IMR-90 (cell line): Measurements from ENCODE around the gene LPO. TPM values are rescaled to one million over a fixed set of nuclear protein-coding genes. Genes with fewer than 3 reads are reported as not detected.

ENCODE experiments used
- ATAC-seq: fragments of 200-7000 bp; cut with Tn5 transposase; 2 replicates; pipeline ENCODE4 v1.9.1; 2020; ENCODE audit warnings: low read depth, mild to moderate bottlenecking, moderate library complexity
- BruUV-seq: library from RNA; stranded (reverse); fragments of 400-500 nt; replicated peaks from 2 replicates; lab custom pipeline; 2021; lab: Mats Ljungman, UMichigan
- CTCF ChIA-PET: fragments of 300-600 bp; formaldehyde crosslinking; extraction: SDS; loops from one replicate; lab custom pipeline; 2021; ENCODE audit warnings: antibody characterized with exemption; lab: Yijun Ruan, JAX
- POLR2A ChIA-PET: fragments of 300-600 bp; sonication (Branson Sonifier 250); formaldehyde crosslinking; loops from one replicate; lab custom pipeline; 2022; ENCODE audit warnings: antibody characterized with exemption; ENCODE audit not compliant: unreplicated experiment; lab: Charles Lee
- DNase-seq: peaks from one replicate; pipeline ENCODE4 v3.0.0; 2013
- H2AFZ ChIP-seq: replicated peaks from 2 replicates; pipeline ENCODE3; 2013; ENCODE audit warnings: low read length, mild to moderate bottlenecking; ENCODE audit not compliant: poor library complexity
- H2AK5ac ChIP-seq: 2 replicates; pipeline ENCODE4 v1.6.1; 2013; ENCODE audit warnings: low read depth, low read length, inconsistent platforms
- H2AK9ac ChIP-seq: replicated peaks from 2 replicates; pipeline ENCODE3; 2013; ENCODE audit warnings: mild to moderate bottlenecking, low read depth, low read length, moderate library complexity; ENCODE audit not compliant: poor library complexity
- H2BK120ac ChIP-seq: 2 replicates; pipeline ENCODE4 v1.6.1; 2013; ENCODE audit warnings: low read depth, low read length, inconsistent platforms
- H2BK15ac ChIP-seq: 3 replicates; pipeline ENCODE4 v1.6.1; 2013; ENCODE audit warnings: low read depth, low read length, inconsistent platforms
- H2BK20ac ChIP-seq: 2 replicates; pipeline ENCODE4 v1.6.1; 2013; ENCODE audit warnings: low read depth, mild to moderate bottlenecking, inconsistent platforms, low read length, moderate library complexity
- H2BK5ac ChIP-seq: 2 replicates; pipeline ENCODE4 v1.6.1; 2013; ENCODE audit warnings: mild to moderate bottlenecking, low read depth, low read length, inconsistent platforms; ENCODE audit not compliant: poor library complexity, severe bottlenecking
- H3K14ac ChIP-seq: replicated peaks from 2 replicates; pipeline ENCODE4 v1.6.1; 2013; ENCODE audit warnings: low read depth, low read length, inconsistent platforms
- H3K18ac ChIP-seq: 2 replicates; pipeline ENCODE4 v1.6.1; 2013; ENCODE audit warnings: low read depth, low read length, control low read depth
- H3K23ac ChIP-seq: 2 replicates; pipeline ENCODE4 v1.6.1; 2013; ENCODE audit warnings: low read depth, low read length, inconsistent platforms
- H3K27ac ChIP-seq: 2 replicates; pipeline ENCODE4 v1.5.1; 2013; ENCODE audit warnings: mild to moderate bottlenecking, control low read depth, low read length; ENCODE audit not compliant: insufficient read depth
- H3K27me3 ChIP-seq: 2 replicates; pipeline ENCODE4 v1.6.1; 2013; ENCODE audit warnings: low read length; ENCODE audit not compliant: control insufficient read depth, insufficient read depth
- H3K36me3 ChIP-seq: 2 replicates; pipeline ENCODE4 v1.6.1; 2013; ENCODE audit warnings: low read length, mixed read lengths; ENCODE audit not compliant: control insufficient read depth, insufficient read depth
- H3K4ac ChIP-seq: 2 replicates; pipeline ENCODE4 v1.6.1; 2013; ENCODE audit warnings: low read depth, low read length, inconsistent platforms
- H3K4me1 ChIP-seq: 2 replicates; pipeline ENCODE4 v1.6.1; 2013; ENCODE audit warnings: low read length, mixed read lengths; ENCODE audit not compliant: control insufficient read depth, insufficient read depth
- H3K4me2 ChIP-seq: 2 replicates; pipeline ENCODE4 v1.6.1; 2013; ENCODE audit warnings: low read depth, mild to moderate bottlenecking, control low read depth, low read length, moderate library complexity
- H3K4me3 ChIP-seq: 2 replicates; pipeline ENCODE4 v1.5.1; 2013; ENCODE audit warnings: low read depth, mild to moderate bottlenecking, control low read depth, low read length, moderate library complexity; ENCODE audit not compliant: insufficient read depth
- H3K56ac ChIP-seq: 2 replicates; pipeline ENCODE4 v1.6.1; 2013; ENCODE audit warnings: low read length, inconsistent platforms; ENCODE audit not compliant: insufficient read depth; ENCODE audit errors: extremely low read depth
- H3K79me1 ChIP-seq, 2 experiments: 2 replicates each; pipeline ENCODE4 v1.6.1; 2013; ENCODE audit warnings: low read length in 2 of 2, inconsistent platforms in 1 of 2, low read depth in 1 of 2
- H3K9ac ChIP-seq: 2 replicates; pipeline ENCODE4 v1.6.1; 2013; ENCODE audit warnings: low read depth, low read length, control low read depth
- H3K9me1 ChIP-seq: 2 replicates; pipeline ENCODE4 v1.6.1; 2013; ENCODE audit warnings: low read length, inconsistent platforms; ENCODE audit not compliant: insufficient read depth
- H3K9me3 ChIP-seq: 2 replicates; pipeline ENCODE4 v1.6.1; 2013; ENCODE audit warnings: low read length; ENCODE audit not compliant: control insufficient read depth, insufficient read depth
- H4K20me1 ChIP-seq: 2 replicates; pipeline ENCODE4 v1.6.1; 2013; ENCODE audit warnings: low read length, inconsistent platforms; ENCODE audit not compliant: insufficient read depth
- H4K5ac ChIP-seq: 2 replicates; pipeline ENCODE4 v1.6.1; 2013; ENCODE audit warnings: mild to moderate bottlenecking, low read depth, low read length, control low read depth
- H4K8ac ChIP-seq, 2 experiments: 2 replicates each; pipeline ENCODE4 v1.6.1; 2013; ENCODE audit warnings: low read depth in 2 of 2, low read length in 2 of 2, control low read depth in 1 of 2, inconsistent platforms in 1 of 2
- H4K91ac ChIP-seq: 2 replicates; pipeline ENCODE4 v1.6.1; 2013; ENCODE audit warnings: low read depth, low read length, inconsistent platforms; ENCODE audit not compliant: insufficient read depth
- BHLHE40 ChIP-seq: fragments of 150-350 bp; IDR thresholded peaks from 2 replicates; pipeline ENCODE4 v1.6.1; 2016; ENCODE audit warnings: mild to moderate bottlenecking, low read depth, low read length
- CEBPB ChIP-seq: IDR thresholded peaks from 2 replicates; pipeline ENCODE4 v1.6.1; 2012; ENCODE audit warnings: low read depth, low read length, improper control_type of control experiment
- CHD1 ChIP-seq: IDR thresholded peaks from 2 replicates; pipeline ENCODE4 v1.6.1; 2012; ENCODE audit warnings: low read depth, low read length, improper control_type of control experiment
- FOS ChIP-seq: fragments of 150-350 bp; IDR thresholded peaks from 2 replicates; pipeline ENCODE4 v1.6.1; 2016; ENCODE audit warnings: low read depth, low read length
- MAFK ChIP-seq: IDR thresholded peaks from 2 replicates; pipeline ENCODE4 v1.6.1; 2012; ENCODE audit warnings: low read depth, low read length, improper control_type of control experiment
- RAD21 ChIP-seq: IDR thresholded peaks from 2 replicates; pipeline ENCODE4 v1.6.1; 2012; ENCODE audit warnings: low read length, improper control_type of control experiment
- RFX5 ChIP-seq: IDR thresholded peaks from 2 replicates; pipeline ENCODE4 v1.8.0; 2012; ENCODE audit warnings: low read depth, mild to moderate bottlenecking, low read length, moderate library complexity
- WGBS, 2 experiments: methylation state at CpG; one replicate each; pipeline versions ENCODE4 v1.1.5 to v1.1.7; 2013; ENCODE audit warnings: missing lambda C conversion rate in 2 of 2; ENCODE audit not compliant: insufficient read length in 1 of 2; ENCODE audit errors: extremely low coverage in 2 of 2; 5-methylcytosine and 5-hydroxymethylcytosine counted together
- dilution Hi-C: fragments of 300-500 bp; cut with HindIII; formaldehyde crosslinking; loops from one replicate; pipeline ENCODE4 v1.14.3; 2018; ENCODE audit warnings: low sequenced_read_pairs; ENCODE audit not compliant: unreplicated experiment
- in situ Hi-C: fragments of 300-500 bp; cut with MboI; formaldehyde crosslinking; loops from 3 replicates; pipeline ENCODE4 v1.14.3; 2019; ENCODE audit warnings: low sequenced_read_pairs, inconsistent platforms, mixed read lengths
- intact Hi-C: fragments of 100-400 bp; cut with micrococcal nuclease; formaldehyde crosslinking; loops from 2 replicates; pipeline ENCODE4 v1.10.0; 2022
- polyA plus RNA-seq, 3 experiments: library from polyadenylated mRNA; depleted of rRNA; stranded (reverse); fragments of >200 nt; gene quantifications; 2 replicates each; pipeline ENCODE4 v1.2.3, GENCODE V29; 2012; ENCODE audit warnings: low replicate concordance in 1 of 3
- total RNA-seq: library from RNA; depleted of rRNA; stranded (reverse); fragments of >200 nt; gene quantifications from 2 replicates; pipeline ENCODE4 v1.2.3, GENCODE V29; 2012
- TF ChIP-seq, protein P1 (sequence below): conservative IDR thresholded peaks from 2 replicates; pipeline ENCODE4 v1.5.1; 2012; ENCODE audit warnings: mild to moderate bottlenecking, low read depth, low read length, improper control_type of control experiment
- TF ChIP-seq, protein P2 (sequence below): fragments of 150-350 bp; IDR thresholded peaks from 2 replicates; pipeline ENCODE4 v1.6.1; 2017; ENCODE audit warnings: mild to moderate bottlenecking, antibody characterized with exemption, low read length, low read depth
- TF ChIP-seq, protein P3 (sequence below): fragments of 150-350 bp; IDR thresholded peaks from 2 replicates; pipeline ENCODE4 v1.6.1; 2016; ENCODE audit warnings: low read depth, mild to moderate bottlenecking, low read length, moderate library complexity, borderline replicate concordance

Gene LPO
- total and polyA plus RNA-seq, 2 of the 4 experiments (the other 2 are of a cell fraction), result not detected

DNA sequence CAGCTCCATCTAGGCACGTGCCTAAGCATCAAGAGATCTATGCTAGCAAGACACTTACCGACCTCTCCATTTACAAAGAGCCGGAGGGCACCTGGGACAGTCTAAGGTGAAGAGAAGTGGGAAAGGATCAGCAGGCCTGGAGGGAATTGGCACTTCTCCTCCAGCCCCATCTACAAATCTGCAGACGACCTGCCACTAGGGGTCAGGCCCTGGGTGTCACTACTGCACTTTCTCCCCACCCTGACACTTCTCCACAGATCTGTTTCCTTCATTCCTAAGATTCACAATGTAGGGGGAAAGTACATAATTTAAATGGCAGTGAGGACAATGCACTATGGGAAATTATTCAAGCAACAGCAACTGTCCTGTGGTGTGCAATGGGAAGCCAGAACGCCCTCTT, 27.5 kb upstream of the LPO start:
- Histone ChIP-seq H4K8ac (no peak overlapping the region), H3K14ac (no peak overlapping the region), H2BK15ac (no peak overlapping the region), H3K27ac (no peak overlapping the region), H3K4me1 (no peaks in the 10 kb centered on the region), H3K23ac (no peak overlapping the region), H3K4me3 (no peak overlapping the region), H3K4me2 (no peak overlapping the region), H3K9ac (no peak overlapping the region), H2AK9ac (no peak overlapping the region), H3K9me3 (no peaks in the 10 kb centered on the region), H3K36me3 (peaks cover 31% of the 10 kb centered on the region), H2AK5ac (no peak overlapping the region), H3K4ac (no peak overlapping the region), H3K9me1 (no peaks in the 10 kb centered on the region), H4K20me1 (no peaks in the 10 kb centered on the region), H3K56ac (no peak overlapping the region), H3K27me3 (no peaks in the 10 kb centered on the region), H2BK120ac (no peak overlapping the region), H2BK5ac (no peak overlapping the region), H3K18ac (no peak overlapping the region), H4K91ac (no peak overlapping the region), H3K79me1 (no peaks in the 10 kb centered on the region), H2BK20ac (no peak overlapping the region), H2AFZ (no peak overlapping the region), H4K5ac (no peak overlapping the region)
- POLR2A ChIA-PET, result no interaction called here
- dilution Hi-C loops, result no loop called here
- DNase-seq (no peak), ATAC-seq (no peak)
- CTCF ChIA-PET, result no interaction called here
- TF ChIP-seq, protein P1, sequence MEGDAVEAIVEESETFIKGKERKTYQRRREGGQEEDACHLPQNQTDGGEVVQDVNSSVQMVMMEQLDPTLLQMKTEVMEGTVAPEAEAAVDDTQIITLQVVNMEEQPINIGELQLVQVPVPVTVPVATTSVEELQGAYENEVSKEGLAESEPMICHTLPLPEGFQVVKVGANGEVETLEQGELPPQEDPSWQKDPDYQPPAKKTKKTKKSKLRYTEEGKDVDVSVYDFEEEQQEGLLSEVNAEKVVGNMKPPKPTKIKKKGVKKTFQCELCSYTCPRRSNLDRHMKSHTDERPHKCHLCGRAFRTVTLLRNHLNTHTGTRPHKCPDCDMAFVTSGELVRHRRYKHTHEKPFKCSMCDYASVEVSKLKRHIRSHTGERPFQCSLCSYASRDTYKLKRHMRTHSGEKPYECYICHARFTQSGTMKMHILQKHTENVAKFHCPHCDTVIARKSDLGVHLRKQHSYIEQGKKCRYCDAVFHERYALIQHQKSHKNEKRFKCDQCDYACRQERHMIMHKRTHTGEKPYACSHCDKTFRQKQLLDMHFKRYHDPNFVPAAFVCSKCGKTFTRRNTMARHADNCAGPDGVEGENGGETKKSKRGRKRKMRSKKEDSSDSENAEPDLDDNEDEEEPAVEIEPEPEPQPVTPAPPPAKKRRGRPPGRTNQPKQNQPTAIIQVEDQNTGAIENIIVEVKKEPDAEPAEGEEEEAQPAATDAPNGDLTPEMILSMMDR, result no peak
- TF ChIP-seq RAD21, result no peak
- no peak for TF ChIP-seq CHD1
- TF ChIP-seq, protein P2, sequence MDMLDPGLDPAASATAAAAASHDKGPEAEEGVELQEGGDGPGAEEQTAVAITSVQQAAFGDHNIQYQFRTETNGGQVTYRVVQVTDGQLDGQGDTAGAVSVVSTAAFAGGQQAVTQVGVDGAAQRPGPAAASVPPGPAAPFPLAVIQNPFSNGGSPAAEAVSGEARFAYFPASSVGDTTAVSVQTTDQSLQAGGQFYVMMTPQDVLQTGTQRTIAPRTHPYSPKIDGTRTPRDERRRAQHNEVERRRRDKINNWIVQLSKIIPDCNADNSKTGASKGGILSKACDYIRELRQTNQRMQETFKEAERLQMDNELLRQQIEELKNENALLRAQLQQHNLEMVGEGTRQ, result no peak
- no peak for TF ChIP-seq FOS
- TF ChIP-seq MAFK, result no peak
- TF ChIP-seq RFX5, result no peak
- TF ChIP-seq CEBPB, result no peak
- TF ChIP-seq, protein P3, sequence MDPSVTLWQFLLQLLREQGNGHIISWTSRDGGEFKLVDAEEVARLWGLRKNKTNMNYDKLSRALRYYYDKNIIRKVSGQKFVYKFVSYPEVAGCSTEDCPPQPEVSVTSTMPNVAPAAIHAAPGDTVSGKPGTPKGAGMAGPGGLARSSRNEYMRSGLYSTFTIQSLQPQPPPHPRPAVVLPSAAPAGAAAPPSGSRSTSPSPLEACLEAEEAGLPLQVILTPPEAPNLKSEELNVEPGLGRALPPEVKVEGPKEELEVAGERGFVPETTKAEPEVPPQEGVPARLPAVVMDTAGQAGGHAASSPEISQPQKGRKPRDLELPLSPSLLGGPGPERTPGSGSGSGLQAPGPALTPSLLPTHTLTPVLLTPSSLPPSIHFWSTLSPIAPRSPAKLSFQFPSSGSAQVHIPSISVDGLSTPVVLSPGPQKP, result no peak
- TF ChIP-seq BHLHE40, result no peak
- no CpG with 5 or more reads among the region's 5 CpGs for WGBS, 2 experiments
- no TSS peak for BruUV-seq
- in situ Hi-C loops, result no loop called here
- intact Hi-C loops, result no loop called here
